ENCODE measurements around the gene BICC1.

The BICC1 gene

GRCh38 chr10:58512491-58513187 is at the start of gene BICC1:
Gene BICC1, plus strand, starts transcription at chr10:58512872. Its CDS starts 272 bp downstream, at chr10:58513144.
- DNase-seq (ENCODE audit: low spot score) (peak; percentile 52), FAIRE-seq (no peak)

- DNase-seq (ENCODE audit: low spot score) (no peak), FAIRE-seq (no peak)
These were observed 47.7 kb upstream of the BICC1 start for GRCh38 chr10:58464956-58465355.

- DNase-seq (ENCODE audit: low spot score): peak; percentile 59
These were observed 47.0 kb upstream of the BICC1 start for GRCh38 chr10:58465629-58466028.

GRCh38 chr10:58467931-58468635 is 44.6 kb upstream of the BICC1 start:
- DNase-seq (ENCODE audit: low spot score) (no peak), FAIRE-seq (no peak)

More at GRCh38 chr10:58465629-58466028, 47.0 kb upstream of the BICC1 start:
- peak; percentile 68 for FAIRE-seq

GRCh38 chr10:58473976-58474375 is 38.7 kb upstream of the BICC1 start:
- DNase-seq (ENCODE audit: low spot score) (peak; percentile 51), FAIRE-seq (peak; percentile 67)

- FAIRE-seq: peak; percentile 81
These were observed 37.1 kb upstream of the BICC1 start for GRCh38 chr10:58475322-58476277.

GRCh38 chr10:58477122-58477521 is 35.5 kb upstream of the BICC1 start:
- FAIRE-seq: peak; percentile 22
- DNase-seq (ENCODE audit: low spot score): no peak

More at GRCh38 chr10:58475322-58476277, 37.1 kb upstream of the BICC1 start:
- DNase-seq (ENCODE audit: low spot score): peak; percentile 31

- FAIRE-seq (no peak), DNase-seq (ENCODE audit: low spot score) (no peak)
These were observed 34.8 kb upstream of the BICC1 start for GRCh38 chr10:58477902-58478301.

- FAIRE-seq (no peak), DNase-seq (ENCODE audit: low spot score) (no peak)
These were observed 33.6 kb upstream of the BICC1 start for GRCh38 chr10:58479045-58479444.

- DNase-seq (ENCODE audit: low spot score): no peak
- FAIRE-seq: no peak
These were observed 32.4 kb upstream of the BICC1 start for GRCh38 chr10:58480321-58480720.

- FAIRE-seq (no peak), DNase-seq (ENCODE audit: low spot score) (no peak)
These were observed 31.0 kb upstream of the BICC1 start for GRCh38 chr10:58481569-58482109.

- FAIRE-seq: no peak
- DNase-seq (ENCODE audit: low spot score): peak; percentile 15
These were observed 25.9 kb upstream of the BICC1 start for GRCh38 chr10:58486821-58487220.

- FAIRE-seq (no peak), DNase-seq (ENCODE audit: low spot score) (no peak)
These were observed 23.8 kb upstream of the BICC1 start for GRCh38 chr10:58488921-58489320.

GRCh38 chr10:58502956-58503355 is 9.7 kb upstream of the BICC1 start:
- no peak for FAIRE-seq

GRCh38 chr10:58508316-58508715 is 4.4 kb upstream of the BICC1 start:
- DNase-seq (ENCODE audit: low spot score) (peak; percentile 81), FAIRE-seq (peak; percentile 99)

More at GRCh38 chr10:58502956-58503355, 9.7 kb upstream of the BICC1 start:
- DNase-seq (ENCODE audit: low spot score): no peak

GRCh38 chr10:58511765-58512490 is 744 bp upstream of the BICC1 start:
- DNase-seq (ENCODE audit: low spot score) (no peak), FAIRE-seq (no peak)

GRCh38 chr10:58513188-58514110 is 777 bp downstream of the BICC1 start:
- DNase-seq (ENCODE audit: low spot score) (peak; percentile 90), FAIRE-seq (peak; percentile 84)

- FAIRE-seq (no peak), DNase-seq (ENCODE audit: low spot score) (no peak)
These were observed 1.6 kb downstream of the BICC1 start for GRCh38 chr10:58514111-58514770.

Data from RCC 7860 (cell line).